Stimulated activated naive B cell treated with anti-CD40 and anti-IgM and Interleukin-4, amounts not matched to agents 10 μg/mL and 1 μg/mL and 100 μg/mL, for 72 hours (primary cell): ENCODE data around the gene KIF7.
A peak's percentile ranks its signal among the peaks of the same experiment; 100 is the strongest.
"Not testable (repeated sequence)": the region's sequence is repeated elsewhere in the genome, so short reads cannot be mapped to it uniquely, and the experiment has no call there.

ENCODE experiments used
- ATAC-seq, 2 donors: fragments of 150-1000 bp; cut with Tn5 transposase; replicated peaks; 2 replicates each; pipeline ENCODE4 v1.10.0; 2021; ENCODE audit warnings: moderate library complexity in 1 of 2
- DNase-seq: peaks from one replicate; pipeline ENCODE4 v3.0.0; 2021
- H3K27ac Mint-ChIP-seq: one replicate; pipeline ENCODE4 v1.8.0; 2022; ENCODE audit warnings: mild to moderate bottlenecking, mixed read lengths
- H3K27me3 Mint-ChIP-seq, 2 donors: one replicate each; pipeline ENCODE4 v1.8.0; 2022; ENCODE audit warnings: mixed read lengths in 2 of 2
- H3K36me3 Mint-ChIP-seq, 2 donors: one replicate each; pipeline ENCODE4 v1.8.0; 2022; ENCODE audit warnings: mixed read lengths in 2 of 2, mild to moderate bottlenecking in 1 of 2
- H3K4me1 Mint-ChIP-seq, 2 donors: one replicate each; pipeline ENCODE4 v1.8.0; 2022; ENCODE audit warnings: mixed read lengths in 2 of 2, mild to moderate bottlenecking in 1 of 2
- H3K4me3 Mint-ChIP-seq, 2 donors: one replicate each; pipeline ENCODE4 v1.8.0; 2022; ENCODE audit warnings: mild to moderate bottlenecking in 2 of 2, mixed read lengths in 2 of 2, moderate library complexity in 1 of 2
- H3K9me3 Mint-ChIP-seq, 2 donors: one replicate each; pipeline ENCODE4 v1.8.0; 2022; ENCODE audit warnings: mixed read lengths in 2 of 2, mild to moderate bottlenecking in 1 of 2

Gene KIF7

DNA sequence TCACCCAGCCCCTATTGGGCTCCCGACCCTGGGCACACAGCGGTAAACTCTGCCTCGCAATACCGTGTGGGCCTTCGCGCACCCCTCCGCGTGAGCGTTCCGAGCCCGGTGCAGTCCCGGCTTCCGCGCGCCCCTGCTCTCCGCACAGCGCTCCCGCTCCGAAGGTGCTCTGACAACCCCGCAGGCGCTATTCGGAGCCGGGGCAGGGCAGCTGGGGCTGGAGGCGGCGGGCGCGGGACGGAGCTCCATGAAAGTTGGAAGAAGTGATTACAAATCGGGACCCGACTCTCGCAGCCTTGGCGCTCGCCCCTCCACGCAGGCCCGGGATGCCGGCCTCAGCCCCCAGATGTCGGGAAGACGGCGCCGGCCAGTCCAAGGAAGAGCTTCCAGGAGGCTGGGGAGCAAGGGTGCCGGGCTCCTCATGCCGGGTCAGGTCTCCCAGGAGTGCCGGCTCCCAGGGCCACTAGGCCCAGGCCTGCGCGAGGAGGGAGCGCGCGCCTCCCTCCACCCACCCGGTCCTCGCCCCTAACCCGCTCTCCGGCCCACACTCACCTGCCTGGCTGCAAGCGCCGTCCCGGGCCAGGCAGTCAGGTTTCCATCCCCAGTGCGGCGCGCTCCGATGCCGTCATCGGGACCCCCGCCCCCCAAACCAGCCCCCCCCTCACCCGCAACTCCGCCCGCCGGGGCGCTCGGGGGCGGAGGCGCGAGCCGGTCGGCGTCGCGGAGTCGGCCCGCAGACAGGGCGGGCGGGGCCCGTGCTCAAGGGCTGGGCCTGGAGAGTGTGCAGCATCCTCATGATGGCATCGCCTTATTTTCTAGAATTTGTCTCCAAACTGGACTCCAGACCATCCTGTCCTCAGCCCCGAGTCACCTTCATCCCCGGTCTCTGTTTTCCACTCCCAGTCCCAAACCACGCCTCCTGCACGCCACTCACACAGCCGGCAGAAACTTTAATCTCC lies at the start of gene KIF7:
Gene KIF7 (minus strand): TSS at position 621 of the 959 bp plus-strand sequence. CDS start 2,537 bp downstream, outside the sequence.
- H3K36me3 Mint-ChIP-seq = peaks cover 1 to 6% of the 10 kb centered on the region in 2 donors
- H3K27ac Mint-ChIP-seq = peak within 1 kb of the TSS; percentile 28
- DNase-seq (no peak), ATAC-seq (peak; percentile 69)
- H3K27me3 Mint-ChIP-seq = peaks cover 33 to 65% of the 10 kb centered on the region in 2 donors
- peaks cover 10 to 20% of the 10 kb centered on the region in 2 donors for H3K4me1 Mint-ChIP-seq
- H3K9me3 Mint-ChIP-seq = no peaks in the 10 kb centered on the region
- H3K4me3 Mint-ChIP-seq = peak within 1 kb of the TSS; percentile 83 to 88

GRCh38 chr15:89704411-89704810 lies 49.1 kb upstream of the KIF7 start:
- no peak for DNase-seq
- peaks cover 39 to 43% of the 10 kb centered on the region in 2 donors for H3K27me3 Mint-ChIP-seq
- H3K27ac Mint-ChIP-seq = no peak overlapping the region

GRCh38 chr15:89695198-89695597 lies 39.9 kb upstream of the KIF7 start:
- ATAC-seq (no peak), DNase-seq (no peak)
- H3K27ac Mint-ChIP-seq = no peak overlapping the region
- peaks cover 15% of the 10 kb centered on the region in 2 donors for H3K27me3 Mint-ChIP-seq
- H3K36me3 Mint-ChIP-seq = peaks cover 0 to 2% of the 10 kb centered on the region in 2 donors
- H3K9me3 Mint-ChIP-seq = peaks cover 0 to 3% of the 10 kb centered on the region in 2 donors
- H3K4me1 Mint-ChIP-seq = peaks cover 4 to 9% of the 10 kb centered on the region in 2 donors
- no peak overlapping the region for H3K4me3 Mint-ChIP-seq

More at GRCh38 chr15:89704411-89704810, 49.1 kb upstream of the KIF7 start:
- H3K9me3 Mint-ChIP-seq = no peaks in the 10 kb centered on the region
- no peak overlapping the region for H3K4me3 Mint-ChIP-seq
- H3K4me1 Mint-ChIP-seq = no peaks in the 10 kb centered on the region
- no peak for ATAC-seq
- peaks cover 0 to 2% of the 10 kb centered on the region in 2 donors for H3K36me3 Mint-ChIP-seq

DNA sequence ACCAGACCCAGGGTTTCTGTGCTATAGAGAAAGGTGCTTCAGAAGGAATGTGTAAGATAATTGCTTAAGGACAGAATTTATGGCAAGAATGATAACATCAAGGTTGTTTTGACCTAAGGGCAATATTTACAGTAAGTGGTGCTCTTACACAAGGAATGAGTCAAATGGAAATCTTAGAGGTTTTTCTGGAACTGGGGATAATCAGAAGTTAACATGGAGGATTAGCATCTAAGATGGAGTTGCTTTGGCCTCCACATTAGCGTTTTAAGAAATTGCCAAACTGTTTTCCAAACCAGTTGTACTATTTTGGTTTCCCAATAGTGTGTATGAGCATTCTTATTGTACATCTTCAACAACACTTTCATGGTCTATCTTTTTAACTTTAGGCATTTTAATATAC lies 38.4 kb upstream of the KIF7 start:
- H3K27me3 Mint-ChIP-seq = peaks cover 7% of the 10 kb centered on the region in 2 donors
- no peak for ATAC-seq
- H3K36me3 Mint-ChIP-seq = no peaks in the 10 kb centered on the region
- H3K9me3 Mint-ChIP-seq = peaks cover 0 to 3% of the 10 kb centered on the region in 2 donors
- H3K4me1 Mint-ChIP-seq = peaks cover 4 to 16% of the 10 kb centered on the region in 2 donors
- no peak overlapping the region for H3K27ac Mint-ChIP-seq
- H3K4me3 Mint-ChIP-seq = no peak overlapping the region
- DNase-seq = no peak

GRCh38 chr15:89693091-89693490 lies 37.8 kb upstream of the KIF7 start:
- ATAC-seq (peak in 1 of 2 donors; percentile 23), DNase-seq (no peak)
- H3K27me3 Mint-ChIP-seq = peaks cover 7% of the 10 kb centered on the region in 2 donors
- H3K36me3 Mint-ChIP-seq = no peaks in the 10 kb centered on the region
- peaks cover 0 to 3% of the 10 kb centered on the region in 2 donors for H3K9me3 Mint-ChIP-seq
- H3K4me1 Mint-ChIP-seq = peaks cover 4 to 16% of the 10 kb centered on the region in 2 donors
- H3K4me3 Mint-ChIP-seq = no peak overlapping the region
- H3K27ac Mint-ChIP-seq = no peak overlapping the region

GRCh38 chr15:89690276-89691218 lies 35.3 kb upstream of the KIF7 start, which contains the start of the genes PEX11A and WDR93:
Gene PEX11A (minus strand): TSS chr15:89690754. CDS start chr15:89690632, 122 bp downstream.
Gene WDR93 (plus strand): TSS chr15:89690811. CDS start chr15:89701747, 10,936 bp downstream.
- H3K36me3 Mint-ChIP-seq = peaks cover 0 to 1% of the 10 kb centered on the region in 2 donors
- H3K27me3 Mint-ChIP-seq = no peaks in the 10 kb centered on the region

DNA sequence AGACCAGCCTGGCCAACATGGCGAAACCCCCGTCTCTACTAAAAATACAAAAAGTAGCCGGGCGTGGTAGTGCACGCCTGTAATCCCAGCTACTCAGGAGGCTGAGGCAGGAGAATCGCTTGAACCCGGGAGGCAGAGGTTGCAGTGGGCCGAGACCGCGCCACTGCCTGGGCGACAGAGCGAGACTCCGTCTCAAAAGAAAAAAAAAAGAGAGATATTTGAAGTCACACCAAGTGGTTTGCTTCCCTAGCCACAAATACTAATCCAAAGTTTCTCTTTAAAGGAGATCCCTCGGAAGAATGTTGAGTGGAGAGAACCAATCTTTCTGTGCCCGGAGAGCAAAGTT lies 34.6 kb upstream of the KIF7 start:
- not testable (repeated sequence) for H3K9me3 Mint-ChIP-seq, H3K36me3 Mint-ChIP-seq, DNase-seq, H3K27me3 Mint-ChIP-seq, ATAC-seq
- peak overlapping the region; percentile 80 for H3K27ac Mint-ChIP-seq
- peak overlapping the region; percentile 88 to 91 for H3K4me3 Mint-ChIP-seq
- H3K4me1 Mint-ChIP-seq = peaks cover 4 to 16% of the 10 kb centered on the region in 2 donors

More at GRCh38 chr15:89690276-89691218, 35.3 kb upstream of the KIF7 start, which contains the start of the genes PEX11A and WDR93:
- peaks cover 4 to 16% of the 10 kb centered on the region in 2 donors for H3K4me1 Mint-ChIP-seq
- ATAC-seq (peak; percentile 92 to 97), DNase-seq (peak; percentile 78)
- H3K4me3 Mint-ChIP-seq = peak within 1 kb of the TSS; percentile 88 to 91
- H3K9me3 Mint-ChIP-seq = peaks cover 0 to 3% of the 10 kb centered on the region in 2 donors
- peak within 1 kb of the TSS; percentile 80 for H3K27ac Mint-ChIP-seq

DNA sequence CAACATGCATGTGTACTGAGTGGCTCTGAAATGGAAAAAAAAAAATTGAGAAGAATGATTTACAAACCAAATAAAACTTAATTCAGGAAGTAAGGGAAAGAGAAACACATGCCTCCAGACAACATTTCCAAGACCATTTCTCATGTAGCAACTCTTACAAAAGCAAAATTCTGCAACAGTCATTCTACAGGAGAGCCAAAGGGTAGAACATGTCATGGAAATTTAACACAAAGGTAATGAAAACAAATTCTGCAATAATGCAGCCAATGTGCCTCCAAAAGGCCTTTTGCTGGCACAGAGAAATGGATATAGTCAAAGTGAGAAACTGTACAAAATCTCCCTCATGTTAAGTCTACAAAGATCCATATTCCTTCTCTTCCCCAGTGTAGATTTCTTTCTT lies 31.3 kb upstream of the KIF7 start:
- Mint-ChIP-seq H3K36me3 (peaks cover 4 to 13% of the 10 kb centered on the region in 2 donors), H3K4me1 (peaks cover 3 to 16% of the 10 kb centered on the region in 2 donors), H3K9me3 (peaks cover 0 to 2% of the 10 kb centered on the region in 2 donors), H3K27me3 (no peaks in the 10 kb centered on the region), H3K27ac (no peak overlapping the region), H3K4me3 (no peak overlapping the region)
- ATAC-seq (no peak), DNase-seq (no peak)

DNA sequence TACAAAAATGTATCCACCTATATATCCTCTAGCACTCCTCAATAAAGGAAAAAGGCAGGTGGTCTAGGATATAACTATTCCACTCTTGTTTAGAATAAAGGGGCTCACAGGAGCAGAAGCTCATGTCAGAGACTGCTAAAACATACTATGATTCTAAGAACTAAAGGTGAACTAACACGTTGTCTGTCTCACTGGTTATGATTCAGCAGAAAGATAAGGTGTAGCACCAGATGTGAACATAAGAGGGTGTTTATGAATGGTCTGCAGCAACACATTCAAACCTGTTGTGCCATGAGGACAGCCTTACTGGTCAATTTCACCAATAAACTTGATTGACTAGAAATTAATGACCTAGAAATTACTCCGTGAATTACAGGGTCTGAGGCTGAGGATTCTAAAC lies 30.7 kb upstream of the KIF7 start:
- Mint-ChIP-seq H3K36me3 (peaks cover 4 to 13% of the 10 kb centered on the region in 2 donors), H3K27ac (no peak overlapping the region), H3K4me3 (no peak overlapping the region), H3K27me3 (no peaks in the 10 kb centered on the region), H3K4me1 (peaks cover 2 to 14% of the 10 kb centered on the region in 2 donors), H3K9me3 (peaks cover 0 to under 1% of the 10 kb centered on the region in 2 donors)
- DNase-seq (no peak), ATAC-seq (no peak)

GRCh38 chr15:89681146-89681545 lies 25.9 kb upstream of the KIF7 start:
- Mint-ChIP-seq H3K4me3 (no peak overlapping the region), H3K27ac (no peak overlapping the region), H3K27me3 (peaks cover 0 to 5% of the 10 kb centered on the region in 2 donors), H3K4me1 (no peaks in the 10 kb centered on the region), H3K9me3 (no peaks in the 10 kb centered on the region), H3K36me3 (peaks cover 4 to 13% of the 10 kb centered on the region in 2 donors)
- no peak for ATAC-seq
- DNase-seq = no peak

DNA sequence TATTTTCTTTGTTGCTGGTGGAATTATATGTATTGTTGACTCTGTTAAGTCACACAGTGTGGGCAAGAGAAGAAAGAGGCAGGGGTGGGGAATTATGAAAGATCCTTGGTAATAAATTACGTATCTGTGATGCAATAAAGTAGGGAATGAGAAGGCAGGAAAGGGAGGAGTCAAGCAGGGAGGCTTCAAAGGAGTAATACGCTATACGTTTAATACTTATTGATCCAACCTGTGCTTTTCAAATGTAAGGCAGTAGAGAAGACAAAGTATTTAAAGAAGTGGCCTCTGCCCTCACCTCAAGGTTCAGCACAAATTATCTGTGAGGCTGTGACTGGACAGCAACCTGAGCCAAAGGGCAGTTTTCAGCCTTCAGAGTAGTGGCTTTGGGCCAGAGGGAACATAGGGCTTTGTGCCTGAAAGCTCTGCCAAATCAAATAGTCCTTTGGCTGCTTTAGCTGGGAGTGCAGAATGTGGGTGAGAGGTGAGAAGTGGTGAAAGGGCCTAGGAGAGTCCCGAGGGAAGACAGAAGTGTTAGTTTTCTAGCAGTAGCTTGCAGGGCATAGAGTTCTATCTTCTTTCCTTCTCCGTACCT lies 25.1 kb upstream of the KIF7 start:
- Mint-ChIP-seq H3K36me3 (peaks cover 4 to 10% of the 10 kb centered on the region in 2 donors), H3K27me3 (peaks cover 0 to 5% of the 10 kb centered on the region in 2 donors), H3K4me1 (no peaks in the 10 kb centered on the region), H3K27ac (no peak overlapping the region), H3K4me3 (no peak overlapping the region), H3K9me3 (no peaks in the 10 kb centered on the region)
- ATAC-seq (no peak), DNase-seq (no peak)

- DNase-seq (no peak), ATAC-seq (no peak)
- Mint-ChIP-seq H3K9me3 (no peaks in the 10 kb centered on the region), H3K27ac (peak within 1 kb of the TSS; percentile 32), H3K36me3 (peaks cover 4 to 8% of the 10 kb centered on the region in 2 donors), H3K4me1 (no peaks in the 10 kb centered on the region), H3K4me3 (no peak within 1 kb of the TSS), H3K27me3 (peaks cover 0 to 5% of the 10 kb centered on the region in 2 donors)
These were observed 23.9 kb upstream of the KIF7 start, which contains the start of gene PLIN1 for GRCh38 chr15:89679212-89679611. Gene PLIN1 (minus strand): TSS chr15:89679367. CDS start chr15:89677489, 1,878 bp downstream.

GRCh38 chr15:89677381-89677780 lies 22.1 kb upstream of the KIF7 start:
- Mint-ChIP-seq H3K9me3 (no peaks in the 10 kb centered on the region), H3K36me3 (peaks cover 0 to 2% of the 10 kb centered on the region in 2 donors), H3K4me3 (no peak overlapping the region), H3K27ac (no peak overlapping the region), H3K4me1 (no peaks in the 10 kb centered on the region), H3K27me3 (peaks cover 5 to 17% of the 10 kb centered on the region in 2 donors)
- no peak for ATAC-seq
- DNase-seq = no peak
